HG03442 (cell line): Measurements from ENCODE around the gene TMEM191B.
A peak's percentile ranks its signal among the peaks of the same experiment; 100 is the strongest.
"Not testable (repeated sequence)": the region's sequence is repeated elsewhere in the genome, so short reads cannot be mapped to it uniquely, and the experiment has no call there.

Experiments used
- ATAC-seq: cut with Tn5 transposase; IDR thresholded peaks from one replicate; pipeline ENCODE4 v1.9.1; 2021; ENCODE audit warnings: mild to moderate bottlenecking, moderate library complexity; ENCODE audit not compliant: unreplicated experiment

Gene TMEM191B

GRCh38 chr22:18554280-18555256, 27.0 kb downstream of the TMEM191B start:
- ATAC-seq: not testable (repeated sequence)

- not testable (repeated sequence) for ATAC-seq
Measured at GRCh38 chr22:18558516-18558915, 30.9 kb downstream of the TMEM191B start.

- not testable (repeated sequence) for ATAC-seq
Measured at GRCh38 chr22:18558939-18559338, 31.3 kb downstream of the TMEM191B start.

- ATAC-seq: not testable (repeated sequence)
Measured at GRCh38 chr22:18560099-18560974, 32.7 kb downstream of the TMEM191B start.

- not testable (repeated sequence) for ATAC-seq
Measured at GRCh38 chr22:18570509-18571246, 43.1 kb downstream of the TMEM191B start.

GRCh38 chr22:18573483-18574164, 46.0 kb downstream of the TMEM191B start:
- not testable (repeated sequence) for ATAC-seq

GRCh38 chr22:18574555-18574954, 47.0 kb downstream of the TMEM191B start:
- ATAC-seq: not testable (repeated sequence)

GRCh38 chr22:18575686-18576085, 48.1 kb downstream of the TMEM191B start:
- ATAC-seq: not testable (repeated sequence)

- peak; percentile 27 for ATAC-seq
Measured at GRCh38 chr22:18577090-18577818, 49.7 kb downstream of the TMEM191B start.

- peak; percentile 72 for ATAC-seq
Measured at GRCh38 chr22:18577847-18578246, 50.2 kb downstream of the TMEM191B start.
